ENCODE measurements around the gene SLBP. TPM values are rescaled to one million over a fixed set of nuclear protein-coding genes. Genes with fewer than 3 reads are reported as not detected.

Gene SLBP
- total RNA-seq, 1 donor from 2014 or later = 45.8 TPM

DNA sequence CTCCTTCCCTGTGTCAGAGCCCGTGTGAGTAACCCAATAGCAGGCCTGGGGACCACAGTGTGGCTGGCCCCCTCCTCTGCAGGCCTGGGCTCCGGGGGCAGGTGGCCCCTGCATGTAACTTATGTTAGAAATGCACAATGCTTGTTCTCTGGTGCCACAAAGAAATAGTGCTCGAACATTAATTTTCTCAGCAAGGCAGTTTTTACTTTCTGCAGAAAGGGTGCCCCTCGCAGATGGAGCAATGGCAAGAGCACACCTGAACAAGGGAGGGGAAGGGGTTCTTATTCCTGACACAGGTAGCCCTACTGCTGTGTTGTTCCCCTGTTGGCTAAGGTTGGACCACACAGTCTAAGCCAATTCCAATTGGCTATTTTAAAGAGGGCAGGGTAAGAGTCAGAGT is 26.3 kb upstream of the SLBP start:
- H3K4me3 Mint-ChIP-seq = no peak overlapping the region

DNA sequence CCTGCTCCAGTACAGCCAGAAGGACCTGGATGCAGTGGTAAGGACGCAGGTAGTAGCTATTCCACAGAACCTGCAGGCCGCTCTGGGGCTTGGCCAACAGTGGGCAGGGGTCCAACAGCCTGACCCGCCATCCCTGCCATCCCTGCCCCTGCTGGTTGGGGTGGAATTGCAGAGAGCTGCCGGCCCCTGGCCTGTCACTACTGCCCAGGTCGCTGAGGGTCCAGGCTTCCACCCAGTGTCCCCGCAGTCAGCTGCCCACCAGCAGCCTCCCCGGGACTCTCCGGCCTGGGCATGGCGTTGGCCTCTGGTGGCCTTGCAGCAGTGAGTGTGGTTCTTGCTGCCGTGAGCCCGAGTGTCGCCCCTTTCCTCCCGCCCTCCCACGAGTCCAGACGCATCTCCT is 25.5 kb upstream of the SLBP start:
- H3K9me3 Mint-ChIP-seq = peaks cover 6% of the 10 kb centered on the region
- no peak overlapping the region for H3K27ac Mint-ChIP-seq
- H3K4me1 Mint-ChIP-seq = peaks cover 5% of the 10 kb centered on the region
- TF ChIP-seq, protein P1, sequence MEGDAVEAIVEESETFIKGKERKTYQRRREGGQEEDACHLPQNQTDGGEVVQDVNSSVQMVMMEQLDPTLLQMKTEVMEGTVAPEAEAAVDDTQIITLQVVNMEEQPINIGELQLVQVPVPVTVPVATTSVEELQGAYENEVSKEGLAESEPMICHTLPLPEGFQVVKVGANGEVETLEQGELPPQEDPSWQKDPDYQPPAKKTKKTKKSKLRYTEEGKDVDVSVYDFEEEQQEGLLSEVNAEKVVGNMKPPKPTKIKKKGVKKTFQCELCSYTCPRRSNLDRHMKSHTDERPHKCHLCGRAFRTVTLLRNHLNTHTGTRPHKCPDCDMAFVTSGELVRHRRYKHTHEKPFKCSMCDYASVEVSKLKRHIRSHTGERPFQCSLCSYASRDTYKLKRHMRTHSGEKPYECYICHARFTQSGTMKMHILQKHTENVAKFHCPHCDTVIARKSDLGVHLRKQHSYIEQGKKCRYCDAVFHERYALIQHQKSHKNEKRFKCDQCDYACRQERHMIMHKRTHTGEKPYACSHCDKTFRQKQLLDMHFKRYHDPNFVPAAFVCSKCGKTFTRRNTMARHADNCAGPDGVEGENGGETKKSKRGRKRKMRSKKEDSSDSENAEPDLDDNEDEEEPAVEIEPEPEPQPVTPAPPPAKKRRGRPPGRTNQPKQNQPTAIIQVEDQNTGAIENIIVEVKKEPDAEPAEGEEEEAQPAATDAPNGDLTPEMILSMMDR (IDR thresholded peaks at IDR 0.05; ENCODE audit: unreplicated experiment) = no peak
- peaks cover 60% of the 10 kb centered on the region for H3K36me3 Mint-ChIP-seq
- no peaks in the 10 kb centered on the region for H3K27me3 Mint-ChIP-seq (ENCODE audit: low read depth)
- no peak for DNase-seq (ENCODE audit: low spot score in 2 of 2, unreplicated experiment in 2 of 2)
- no peak overlapping the region for H3K4me3 Mint-ChIP-seq

More for the DNA sequence above, 26.3 kb upstream of the SLBP start:
- no peak for DNase-seq (ENCODE audit: low spot score in 2 of 2, unreplicated experiment in 2 of 2)
- TF ChIP-seq, protein P1 (IDR thresholded peaks at IDR 0.05; ENCODE audit: unreplicated experiment) = no peak
- peaks cover 54% of the 10 kb centered on the region for H3K36me3 Mint-ChIP-seq
- no peak overlapping the region for H3K27ac Mint-ChIP-seq
- peaks cover 6% of the 10 kb centered on the region for H3K9me3 Mint-ChIP-seq
- no peaks in the 10 kb centered on the region for H3K27me3 Mint-ChIP-seq (ENCODE audit: low read depth)
- no peaks in the 10 kb centered on the region for H3K4me1 Mint-ChIP-seq

- peaks cover 5% of the 10 kb centered on the region for H3K4me1 Mint-ChIP-seq
- no peak overlapping the region for H3K4me3 Mint-ChIP-seq
- peaks cover 61% of the 10 kb centered on the region for H3K36me3 Mint-ChIP-seq
- TF ChIP-seq, protein P1 (IDR thresholded peaks at IDR 0.05; ENCODE audit: unreplicated experiment) = no peak
- no peak overlapping the region for H3K27ac Mint-ChIP-seq
- no peaks in the 10 kb centered on the region for H3K27me3 Mint-ChIP-seq (ENCODE audit: low read depth)
- peaks cover 6% of the 10 kb centered on the region for H3K9me3 Mint-ChIP-seq
- DNase-seq (ENCODE audit: low spot score in 2 of 2, unreplicated experiment in 2 of 2) = no peak
Observed at GRCh38 chr4:1736812-1737211, 24.7 kb upstream of the SLBP start.

DNA sequence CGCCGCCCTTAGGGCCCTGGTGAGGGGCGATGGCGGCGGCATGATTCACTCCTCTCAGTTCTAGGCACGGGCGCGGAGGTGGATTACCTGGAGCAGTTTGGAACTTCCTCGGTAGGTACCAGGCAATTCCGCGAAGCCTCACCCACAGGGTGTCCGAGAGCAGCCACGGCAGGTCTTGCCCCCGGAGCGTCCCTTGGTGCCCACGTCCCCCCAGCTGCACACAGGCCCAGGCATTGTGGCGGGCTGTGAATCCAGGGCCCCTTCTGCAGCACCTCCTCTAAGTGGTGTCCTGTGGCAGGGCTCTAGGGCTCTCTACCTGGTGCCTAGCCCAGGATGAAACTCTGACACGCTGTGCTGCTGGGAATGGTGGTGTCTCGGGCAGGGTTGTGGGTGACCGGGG is 23.1 kb upstream of the SLBP start:
- H3K27me3 Mint-ChIP-seq (ENCODE audit: low read depth) = no peaks in the 10 kb centered on the region
- H3K36me3 Mint-ChIP-seq = peaks cover 51% of the 10 kb centered on the region
- TF ChIP-seq, protein P1 (IDR thresholded peaks at IDR 0.05; ENCODE audit: unreplicated experiment) = no peak
- peaks cover 6% of the 10 kb centered on the region for H3K9me3 Mint-ChIP-seq
- no peak overlapping the region for H3K4me3 Mint-ChIP-seq
- no peak for DNase-seq (ENCODE audit: low spot score in 2 of 2, unreplicated experiment in 2 of 2)
- H3K27ac Mint-ChIP-seq = no peak overlapping the region
- H3K4me1 Mint-ChIP-seq = peaks cover 5% of the 10 kb centered on the region

- peak overlapping the region; percentile 25 for H3K27ac Mint-ChIP-seq
- peaks cover 37% of the 10 kb centered on the region for H3K36me3 Mint-ChIP-seq
- H3K27me3 Mint-ChIP-seq (ENCODE audit: low read depth) = no peaks in the 10 kb centered on the region
- no peak for DNase-seq (ENCODE audit: low spot score in 2 of 2, unreplicated experiment in 2 of 2)
- no peaks in the 10 kb centered on the region for H3K9me3 Mint-ChIP-seq
- TF ChIP-seq, protein P1 (IDR thresholded peaks at IDR 0.05; ENCODE audit: unreplicated experiment) = no peak
- peaks cover 5% of the 10 kb centered on the region for H3K4me1 Mint-ChIP-seq
- no peak overlapping the region for H3K4me3 Mint-ChIP-seq
Observed at GRCh38 chr4:1732911-1733310, 20.8 kb upstream of the SLBP start.

DNA sequence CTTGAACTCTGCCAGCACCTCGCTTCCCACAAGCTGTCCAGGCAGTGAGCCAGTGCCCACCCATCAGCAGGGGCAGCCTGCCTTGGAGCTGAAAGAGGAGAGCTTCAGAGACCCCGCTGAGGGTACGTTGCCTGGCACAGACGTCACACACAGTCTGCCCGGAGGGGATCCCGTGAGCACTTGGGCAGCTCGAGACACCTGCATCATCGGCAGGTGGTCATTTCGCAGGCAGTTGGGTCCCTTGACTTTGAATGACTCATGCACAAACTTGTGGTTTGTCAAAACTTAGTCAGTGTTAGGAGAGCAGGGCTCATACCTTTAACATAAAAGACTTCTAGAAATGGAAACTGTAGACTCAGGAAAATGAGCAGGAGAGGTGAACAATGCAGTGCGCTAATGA is 19.1 kb upstream of the SLBP start:
- TF ChIP-seq, protein P1 (IDR thresholded peaks at IDR 0.05; ENCODE audit: unreplicated experiment) = no peak
- peaks cover 5% of the 10 kb centered on the region for H3K4me1 Mint-ChIP-seq
- H3K27ac Mint-ChIP-seq = no peak overlapping the region
- H3K27me3 Mint-ChIP-seq (ENCODE audit: low read depth) = no peaks in the 10 kb centered on the region
- DNase-seq (ENCODE audit: low spot score in 2 of 2, unreplicated experiment in 2 of 2) = no peak
- peaks cover 29% of the 10 kb centered on the region for H3K36me3 Mint-ChIP-seq
- no peak overlapping the region for H3K4me3 Mint-ChIP-seq
- H3K9me3 Mint-ChIP-seq = no peaks in the 10 kb centered on the region
